IPS-NIHi11 (cell line): ENCODE measurements around the gene STX11.
"Not testable (repeated sequence)": the region's sequence is repeated elsewhere in the genome, so short reads cannot be mapped to it uniquely, and the experiment has no call there.

Experiments
- DNase-seq: peaks from one replicate; pipeline ENCODE4 v3.0.0; 2012; ENCODE audit warnings: mixed read lengths, low spot score

Gene STX11

DNA sequence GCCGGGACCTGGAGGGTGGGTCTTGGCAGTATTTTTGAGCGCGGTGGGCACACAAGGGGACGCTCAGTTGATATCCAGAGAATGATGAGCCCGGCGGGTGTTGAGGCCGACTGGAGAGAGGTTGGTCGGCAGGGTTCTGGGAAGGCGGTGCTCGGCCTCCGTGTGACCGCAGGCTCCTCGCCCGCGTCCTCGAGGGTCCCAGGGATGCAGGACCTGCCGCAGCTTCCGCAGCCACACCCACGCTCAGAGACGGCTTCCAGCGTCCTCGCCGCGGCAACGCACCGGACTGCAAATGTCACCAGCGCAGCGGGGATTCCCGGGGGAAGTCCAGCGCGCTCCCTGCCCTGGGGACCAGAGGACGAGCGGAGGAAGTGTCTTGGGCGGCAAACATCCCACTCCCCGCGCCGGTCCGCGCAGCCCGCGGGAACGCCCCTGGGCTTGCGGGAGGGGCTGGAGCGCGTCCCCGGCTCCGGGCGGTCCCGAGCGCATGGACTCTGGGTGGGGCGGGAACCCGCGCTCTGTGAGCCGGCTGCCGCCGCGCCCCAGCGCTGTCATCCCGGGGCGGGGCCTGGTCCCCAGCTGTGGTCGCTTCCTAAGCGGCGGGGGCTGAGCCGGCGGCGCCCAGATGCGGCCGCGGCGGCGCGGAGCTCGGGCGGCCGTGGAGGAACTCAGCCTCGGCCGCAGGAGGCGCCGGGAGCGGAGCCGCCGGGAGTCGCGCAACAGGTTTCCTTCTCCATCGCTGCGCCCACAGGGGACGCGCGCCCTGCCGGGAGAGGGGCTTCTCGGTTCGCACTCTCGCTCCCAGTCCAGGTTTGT, at the start of gene STX11:
STX11 (plus strand) TSS at position 624 of the 816 bp plus-strand sequence. CDS start 36,111 bp downstream, outside the sequence.
- peak; percentile 76 for DNase-seq

DNA sequence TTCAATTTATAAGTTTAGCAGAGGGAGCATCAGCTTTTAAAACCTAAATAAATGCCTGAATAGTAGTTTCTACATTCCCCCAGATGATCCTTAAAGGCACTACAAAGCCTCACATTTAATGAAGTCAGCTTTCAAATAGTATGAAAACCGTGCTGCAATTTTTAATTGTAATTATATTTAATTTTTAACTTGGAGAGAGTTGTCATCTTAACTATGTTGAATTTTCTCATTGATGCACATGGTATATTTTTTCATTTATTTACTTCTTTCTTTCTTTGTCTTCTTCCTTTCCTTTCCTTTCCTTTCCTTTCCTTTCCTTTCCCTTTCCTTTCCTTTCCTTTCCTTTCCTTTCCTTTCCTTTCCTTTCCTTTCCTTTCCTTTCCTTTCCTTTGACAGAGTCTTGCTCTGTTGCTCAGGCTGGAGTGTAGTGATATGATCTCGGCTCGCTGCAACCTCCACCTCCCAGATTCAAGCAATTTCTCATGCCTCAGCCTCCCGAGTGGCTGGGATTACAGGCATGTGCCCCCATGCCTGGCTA, 47.2 kb upstream of the STX11 start:
- no peak for DNase-seq

DNA sequence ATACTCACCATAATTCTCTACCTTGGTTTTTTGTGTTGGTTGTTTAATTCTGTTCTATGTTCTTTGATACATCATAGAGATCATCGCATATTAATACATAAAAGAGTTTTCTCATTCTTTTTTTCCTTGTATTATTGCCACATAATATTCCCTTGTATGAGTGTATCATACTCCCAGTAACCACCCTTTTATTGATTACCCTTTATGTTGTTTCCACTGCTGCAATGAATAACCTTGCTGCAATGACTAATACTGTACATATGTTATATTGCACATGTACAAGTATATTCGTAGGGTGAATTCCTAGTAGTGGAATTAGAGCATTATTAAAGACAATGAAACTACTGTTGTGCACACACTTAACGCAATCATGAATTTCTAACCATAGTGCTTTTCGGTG, 45.8 kb upstream of the STX11 start:
- no peak for DNase-seq

DNA sequence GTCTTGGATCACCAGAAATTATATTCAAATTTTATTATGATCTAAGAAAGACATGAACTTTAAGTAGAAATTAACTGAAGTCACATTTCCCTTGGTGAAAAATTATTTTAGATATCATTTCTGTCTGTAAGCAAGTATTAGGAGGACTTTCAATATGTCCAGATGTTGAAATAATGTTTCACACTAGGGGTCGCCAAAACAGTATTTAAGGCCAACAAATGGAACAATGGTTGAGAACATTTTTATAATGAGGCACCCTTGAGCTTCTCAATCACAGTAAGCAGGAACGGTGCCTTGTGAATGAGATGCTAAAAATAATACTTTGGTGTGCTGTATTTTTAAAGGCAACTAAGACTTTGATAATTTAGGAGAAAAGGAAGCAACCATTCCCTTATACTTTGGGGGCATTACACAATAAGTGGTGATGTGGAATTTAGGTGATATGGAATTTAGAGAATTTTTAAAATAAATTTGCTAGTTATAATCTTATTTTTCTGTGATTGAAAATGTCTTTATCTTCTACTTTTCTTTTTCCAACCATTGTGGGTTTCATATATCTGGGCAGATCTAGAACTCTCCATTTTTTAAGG, 45.3 kb upstream of the STX11 start:
- DNase-seq = peak; percentile 60

DNA sequence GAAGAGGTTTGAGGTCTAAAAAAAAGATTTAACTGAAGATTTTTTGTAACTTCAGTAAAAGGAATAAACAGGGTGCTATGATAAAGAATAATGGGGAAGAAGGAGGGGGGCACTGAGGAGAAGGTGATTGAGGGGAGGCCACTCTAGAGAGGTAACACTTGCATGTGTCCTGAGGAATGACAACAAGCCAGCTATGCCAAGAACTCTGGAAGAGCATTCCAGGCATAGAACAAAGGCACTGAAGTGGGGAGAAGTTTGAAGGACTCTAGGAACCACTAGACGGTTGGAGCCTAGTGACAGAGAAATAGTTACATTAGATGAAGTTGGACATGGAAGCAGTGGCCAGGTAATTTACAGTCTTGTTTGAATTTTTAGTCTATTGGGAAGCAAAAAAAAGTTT, 44.1 kb upstream of the STX11 start:
- peak; percentile 15 for DNase-seq

DNA sequence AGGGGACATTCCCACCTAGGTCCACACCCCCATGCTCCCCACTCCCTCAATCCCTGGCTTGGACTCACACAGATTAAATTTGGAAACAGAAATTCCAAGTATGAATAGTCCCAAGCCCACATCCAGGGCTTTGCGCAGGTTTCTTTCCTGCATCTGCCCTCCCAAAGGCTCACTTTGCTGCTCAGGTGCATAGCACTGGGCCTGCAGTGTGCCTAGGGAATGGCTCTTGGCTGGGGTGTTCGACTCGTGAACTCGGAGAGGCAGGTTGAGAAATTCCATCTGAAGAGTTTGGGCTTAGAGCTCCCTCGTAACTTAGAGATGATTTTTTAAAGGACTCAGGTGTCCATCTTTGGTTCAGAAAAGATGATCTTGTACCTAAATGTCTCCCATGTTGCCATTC, 40.1 kb upstream of the STX11 start:
- DNase-seq = no peak

DNA sequence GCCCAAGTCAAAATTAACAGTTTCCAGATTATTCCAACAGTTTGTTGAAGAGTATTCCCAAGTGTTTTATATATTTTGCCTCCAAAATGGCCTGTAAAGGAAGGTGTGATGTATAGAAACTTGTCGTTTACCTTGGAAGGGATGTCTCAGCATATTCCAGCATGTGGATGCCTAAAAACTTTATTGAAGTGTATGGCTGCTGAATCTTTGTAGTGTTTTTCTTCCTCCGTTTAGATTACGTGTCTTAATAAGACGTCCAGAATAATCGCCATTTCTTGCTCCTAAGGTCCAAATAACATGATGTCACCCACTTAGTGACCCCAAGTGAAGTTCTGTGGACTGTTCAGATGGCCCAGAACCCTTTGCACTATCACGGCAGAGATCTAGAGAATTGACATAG, 37.0 kb upstream of the STX11 start:
- no peak for DNase-seq

DNA sequence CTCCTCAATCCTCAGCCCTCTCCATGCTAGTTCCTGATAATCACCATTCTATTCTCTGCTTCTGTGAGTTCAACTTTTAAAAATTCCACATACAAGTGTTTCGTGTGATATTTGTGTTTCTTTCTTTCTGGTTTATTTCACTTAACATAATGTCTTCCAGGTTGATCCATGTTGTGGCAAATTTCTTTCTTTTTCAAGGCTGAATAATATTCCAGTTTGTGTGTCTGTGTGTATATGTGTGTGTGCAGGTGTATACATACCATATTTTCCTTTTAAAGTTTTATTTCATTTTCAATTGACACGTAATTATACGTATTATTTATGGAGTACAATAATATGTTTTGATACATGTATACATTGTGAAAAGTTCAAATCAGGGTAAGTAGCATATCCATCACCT, 35.1 kb upstream of the STX11 start:
- DNase-seq = no peak

DNA sequence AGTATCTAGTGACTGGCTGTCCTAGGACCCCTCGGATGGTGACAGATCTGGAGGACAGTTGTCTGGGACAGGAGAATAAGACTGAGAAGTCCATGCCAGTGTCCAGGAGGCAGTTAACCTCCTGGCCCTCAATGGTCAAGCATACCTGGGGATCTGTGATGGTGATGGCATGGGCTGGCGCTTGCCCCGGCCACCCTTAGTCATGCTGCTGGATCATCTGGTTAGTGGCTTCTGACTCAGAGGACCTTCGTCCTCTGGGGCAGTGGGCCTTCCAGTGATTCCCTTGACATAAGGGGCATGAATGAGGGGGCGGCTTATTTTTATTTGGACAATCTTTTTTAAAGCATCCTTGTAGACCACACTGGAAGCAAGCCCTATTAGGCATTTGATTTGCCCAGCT, 30.9 kb upstream of the STX11 start:
- DNase-seq = no peak

DNA sequence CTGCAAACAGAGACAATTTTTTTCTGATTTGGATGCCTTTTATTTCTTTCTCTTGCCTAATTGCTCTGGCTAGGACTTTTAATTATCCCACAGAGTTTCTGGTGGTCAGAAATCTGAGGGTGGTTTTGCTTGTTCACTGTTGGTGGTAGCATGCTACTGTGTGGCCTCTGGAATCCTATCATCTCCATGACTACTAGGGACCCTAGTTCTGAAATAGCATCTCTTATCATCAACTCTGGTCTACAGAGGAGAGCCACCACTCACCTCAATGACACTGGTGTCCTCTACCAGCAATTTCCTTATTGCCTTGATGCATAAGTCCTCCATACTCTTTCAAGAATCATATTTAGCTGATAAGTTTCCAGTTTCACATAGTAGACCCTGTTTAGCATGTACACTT, 27.5 kb upstream of the STX11 start:
- no peak for DNase-seq

DNA sequence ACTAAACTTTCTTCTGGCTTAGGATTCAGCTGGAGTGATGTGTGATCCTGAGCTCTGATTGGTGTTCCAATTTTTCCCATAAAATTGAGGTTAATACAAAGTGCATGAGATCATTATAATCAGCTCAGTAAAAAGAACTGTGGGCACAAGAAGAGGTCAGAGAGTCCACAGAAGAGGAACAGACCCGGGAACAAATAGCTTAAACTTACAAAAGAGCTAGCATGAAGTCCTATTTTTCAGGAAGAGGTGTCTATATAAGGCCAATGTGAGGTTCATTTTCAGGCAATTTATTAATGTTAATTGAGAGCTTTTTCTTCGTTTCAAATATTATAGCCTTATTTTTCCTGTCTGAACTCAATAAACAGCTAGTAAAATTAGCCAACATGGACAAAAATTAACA, 26.9 kb upstream of the STX11 start:
- DNase-seq = no peak

DNA sequence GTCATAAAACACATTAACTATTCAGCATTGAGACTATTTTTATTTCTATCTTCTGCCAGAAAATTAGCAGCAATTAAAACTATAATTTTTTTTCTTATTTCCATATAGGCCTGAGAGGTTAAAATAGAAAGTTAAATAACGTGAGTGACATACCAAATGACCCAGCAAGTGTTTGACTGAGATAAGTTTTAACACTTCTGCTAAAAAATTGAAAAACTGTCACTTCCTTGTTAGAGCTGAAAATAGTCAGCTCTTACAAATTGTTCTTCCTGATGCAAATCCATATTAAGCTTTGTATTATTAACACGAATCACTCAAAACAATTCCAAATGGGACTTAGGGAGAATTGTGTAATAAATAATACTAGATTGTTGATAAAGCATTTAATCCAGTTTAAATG, 26.5 kb upstream of the STX11 start:
- no peak for DNase-seq

DNA sequence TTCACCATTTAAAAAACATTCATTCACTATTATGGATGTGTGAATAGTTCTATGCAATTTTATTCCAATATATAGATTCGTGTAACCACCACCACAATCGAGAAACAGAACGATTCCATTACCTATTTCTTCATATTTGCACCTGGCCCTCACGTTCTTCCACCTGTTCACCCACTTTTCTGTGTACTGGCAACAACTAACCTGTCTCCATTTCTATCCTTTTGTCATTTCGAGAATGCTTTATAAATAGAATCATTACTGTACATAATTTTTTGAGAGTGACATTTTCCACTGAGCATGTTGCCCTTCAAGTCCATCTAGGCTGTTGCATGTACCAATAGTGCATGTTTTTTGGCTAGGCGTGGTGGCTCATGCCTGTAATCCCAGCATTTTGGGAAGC, 23.2 kb upstream of the STX11 start:
- DNase-seq = no peak

DNA sequence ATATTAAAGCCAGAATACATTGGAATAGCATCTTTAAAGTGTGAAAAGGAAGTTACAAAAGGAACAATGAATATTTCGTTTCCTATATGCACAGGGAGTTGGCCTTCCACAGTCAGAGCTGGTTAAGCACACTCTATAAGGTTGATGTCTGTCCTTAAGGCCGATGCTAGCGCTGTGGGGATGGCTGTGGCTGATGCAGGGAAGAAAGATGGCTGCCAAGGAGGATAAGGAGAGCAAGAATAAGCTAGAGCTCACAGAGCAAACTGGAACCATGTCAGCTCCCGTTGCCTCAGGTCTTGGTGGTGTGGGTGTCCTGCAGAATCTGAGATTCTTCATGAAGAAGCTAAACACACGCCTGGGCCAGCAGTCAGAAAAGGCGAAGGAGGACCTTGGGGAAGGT, 20.8 kb upstream of the STX11 start:
- DNase-seq = no peak

DNA sequence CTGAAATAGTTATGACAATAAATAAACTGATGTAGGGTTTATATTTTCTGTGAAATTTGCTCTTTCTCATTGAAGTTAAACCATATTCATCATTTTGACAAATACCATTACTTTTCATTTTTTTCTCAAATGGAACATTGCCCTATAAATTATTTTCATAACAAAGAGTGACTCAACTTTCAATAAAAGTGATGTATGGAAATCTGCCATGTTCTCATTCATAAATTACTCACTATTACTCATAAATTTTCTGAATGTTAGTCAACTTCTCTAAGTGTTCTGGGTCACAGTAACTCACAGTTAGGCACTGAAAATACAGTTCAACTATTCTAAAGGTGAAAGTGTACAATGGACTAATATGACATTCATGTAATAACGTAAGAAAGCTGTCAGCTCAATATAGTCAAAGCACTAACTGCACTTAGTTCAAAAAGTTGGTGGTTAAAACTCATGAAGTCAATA, 19.0 kb upstream of the STX11 start:
- no peak for DNase-seq

DNA sequence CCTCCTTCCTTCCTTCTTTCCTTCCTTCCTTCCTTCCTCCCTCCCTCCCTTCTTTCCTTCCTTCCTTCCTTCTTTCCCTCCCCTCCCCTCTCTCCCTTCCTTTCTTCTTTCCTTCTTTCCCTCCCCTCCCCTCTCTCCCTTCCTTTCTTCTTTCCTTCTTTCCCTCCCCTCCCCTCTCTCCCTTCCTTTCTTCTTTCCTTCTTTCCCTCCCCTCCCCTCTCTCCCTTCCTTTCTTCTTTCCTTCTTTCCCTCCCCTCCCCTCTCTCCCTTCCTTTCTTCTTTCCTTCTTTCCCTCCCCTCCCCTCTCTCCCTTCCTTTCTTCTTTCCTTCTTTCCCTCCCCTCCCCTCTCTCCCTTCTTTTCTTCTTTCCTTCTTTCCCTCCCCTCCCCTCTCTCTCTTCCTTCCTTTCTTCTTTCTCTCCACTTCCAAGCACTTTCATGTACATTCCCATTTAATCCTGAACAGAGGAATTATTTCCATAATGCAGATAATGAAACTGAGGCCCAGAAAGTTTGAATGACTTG, 18.1 kb upstream of the STX11 start:
- DNase-seq = not testable (repeated sequence)

DNA sequence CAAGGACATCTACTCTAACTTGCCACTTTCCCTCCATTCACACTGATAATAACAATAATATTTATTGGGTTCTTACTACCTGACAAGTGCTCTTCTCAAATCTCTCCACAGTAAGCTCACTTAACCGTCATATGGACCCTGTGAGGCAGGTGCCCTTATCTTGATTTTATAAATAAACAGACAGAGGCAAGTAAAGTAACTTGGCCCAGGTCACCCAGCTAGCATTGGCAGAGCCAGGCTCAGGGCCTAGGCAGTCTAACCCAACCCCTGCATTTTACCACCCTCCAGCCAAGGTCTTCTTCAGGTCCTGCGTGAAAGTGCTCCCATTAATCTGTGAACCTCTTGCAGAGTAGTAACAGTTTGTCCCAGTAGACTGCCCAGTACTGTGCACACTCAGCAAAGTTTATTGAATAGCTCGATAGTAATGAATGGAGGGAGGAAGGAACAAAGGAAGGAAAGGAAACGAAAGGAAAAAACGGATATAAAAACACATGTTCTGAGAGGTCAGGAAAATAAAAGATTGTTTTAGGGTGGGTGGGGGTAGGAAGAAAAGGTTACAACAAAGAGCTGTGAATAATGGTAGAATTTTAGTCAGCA, 17.0 kb upstream of the STX11 start:
- DNase-seq = no peak

DNA sequence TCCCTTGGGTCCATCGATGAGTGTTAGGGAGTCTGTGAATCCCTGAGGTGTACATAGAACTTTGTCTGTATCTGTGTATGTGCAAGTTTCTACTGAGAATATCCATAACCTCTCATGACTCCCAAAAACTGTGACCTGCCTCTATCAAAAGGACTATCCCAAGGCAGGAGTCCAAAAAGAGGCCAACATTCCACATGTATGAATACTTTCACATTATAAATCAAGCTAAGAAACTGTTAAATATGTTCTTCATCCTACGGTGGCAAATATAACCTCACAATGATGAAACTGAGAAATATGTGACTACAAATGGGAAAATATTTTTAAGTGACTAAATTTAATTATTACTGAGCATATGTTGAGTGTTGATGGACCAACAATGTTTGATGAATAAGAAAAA, 16.1 kb upstream of the STX11 start:
- no peak for DNase-seq

DNA sequence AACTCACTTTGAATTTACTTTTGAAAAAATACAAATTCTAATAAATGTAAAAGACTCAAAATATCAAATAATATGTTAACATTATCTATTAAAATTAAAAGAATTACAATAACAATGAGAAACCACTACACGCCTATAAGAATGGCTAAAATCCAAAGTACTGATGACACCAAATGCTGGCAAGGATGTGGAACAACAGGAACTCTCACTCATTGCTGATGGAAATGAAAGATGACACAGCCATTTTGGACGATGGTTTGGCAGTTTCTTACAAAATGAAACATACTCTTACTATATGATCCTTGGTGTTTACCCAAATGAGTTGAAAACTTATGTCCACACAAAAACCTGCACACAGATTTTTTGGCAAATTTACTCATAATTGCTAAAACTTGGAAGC, 15.6 kb upstream of the STX11 start:
- no peak for DNase-seq

DNA sequence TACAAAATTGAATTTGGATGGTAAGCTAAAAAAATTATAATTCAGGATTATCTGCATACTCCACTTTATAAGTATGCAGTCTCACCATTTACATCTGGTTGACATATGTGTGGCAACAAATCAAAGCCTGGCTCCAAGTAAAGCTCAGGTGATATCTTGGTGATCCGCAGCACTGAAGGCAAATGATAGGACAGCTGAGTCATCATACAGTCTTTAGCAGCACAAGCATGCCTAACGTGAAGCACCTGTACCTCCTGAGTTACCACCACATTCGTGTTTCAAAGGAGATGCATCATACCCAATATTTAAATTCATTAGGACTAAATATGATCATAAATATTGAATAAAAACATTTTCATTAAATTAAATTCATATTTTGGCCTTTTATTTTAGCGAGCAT, 11.8 kb upstream of the STX11 start:
- DNase-seq = no peak

DNA sequence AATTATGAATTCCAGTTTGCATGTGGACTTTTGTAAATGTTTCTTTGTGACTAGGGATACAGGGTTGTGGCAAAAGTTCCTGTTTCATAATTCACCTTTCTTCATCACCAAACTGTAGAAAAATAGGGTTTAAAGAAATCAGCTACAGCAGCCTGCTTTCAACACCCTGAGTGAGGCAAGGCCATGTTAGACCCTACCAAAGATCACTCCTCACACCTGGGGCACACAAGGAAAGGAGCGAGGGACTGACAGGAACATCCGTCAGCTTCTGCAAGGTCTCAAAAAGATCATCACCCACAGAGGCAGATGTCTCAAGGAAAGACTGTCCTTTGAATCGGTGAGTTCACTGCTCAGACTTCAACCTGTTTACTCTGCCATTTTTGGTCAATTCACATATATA, 10.5 kb upstream of the STX11 start:
- DNase-seq = no peak

DNA sequence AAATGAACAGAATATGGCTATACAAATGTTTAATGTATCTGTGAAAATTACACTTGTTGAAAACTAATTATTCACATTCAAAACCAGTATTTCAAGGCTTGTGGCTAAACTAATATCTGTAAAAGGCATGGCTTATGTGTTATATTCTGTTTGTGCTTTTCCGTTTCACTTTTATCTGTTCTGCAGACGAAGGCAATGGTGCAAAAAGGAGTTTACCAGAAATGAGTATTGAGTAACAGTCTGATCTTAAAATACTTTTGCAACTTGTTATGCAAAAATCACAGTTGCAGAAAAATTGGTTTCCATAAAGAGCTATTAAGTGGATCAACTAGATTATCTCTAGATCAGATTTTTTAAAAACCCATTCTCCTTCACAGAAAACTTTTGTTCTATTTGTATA, 9.4 kb upstream of the STX11 start:
- no peak for DNase-seq

DNA sequence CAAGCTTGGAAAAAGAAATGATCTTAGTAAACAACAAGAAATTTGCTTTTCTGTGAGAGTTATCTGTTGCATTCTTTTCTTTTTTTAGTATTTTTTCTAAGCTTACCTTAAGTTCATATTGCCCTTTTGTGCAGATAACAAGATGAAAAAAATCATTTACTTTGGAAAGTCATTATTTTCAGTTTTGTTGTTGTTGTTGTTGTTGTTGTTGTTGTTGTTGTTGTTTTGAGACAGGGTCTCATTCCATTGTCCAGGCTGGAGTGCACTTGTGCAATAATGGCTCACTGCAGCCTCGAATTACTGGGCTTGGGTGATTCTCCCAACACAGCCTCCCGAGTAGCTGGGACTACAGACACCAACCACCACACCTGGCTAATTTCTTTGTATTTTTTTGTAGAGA, 8.8 kb upstream of the STX11 start:
- DNase-seq = no peak
